Neural progenitor cell (in vitro differentiated cells): Measurements from ENCODE around the gene ITPR2. TPM values are rescaled to one million over a fixed set of nuclear protein-coding genes. Genes with fewer than 3 reads are reported as not detected.

Experiments used
- DNase-seq: peaks from one replicate; pipeline ENCODE4 v3.0.0-alpha.2; 2016; ENCODE audit warnings: low spot score
- H2AFZ ChIP-seq: fragments of 200-600 bp; sonication (generic); replicated peaks from 2 replicates; pipeline ENCODE4 v1.6.1; 2016; ENCODE audit warnings: antibody characterized with exemption
- H3F3A ChIP-seq: fragments of 200-600 bp; sonication (generic); 2 replicates; pipeline ENCODE4 v1.6.1; 2016; ENCODE audit warnings: antibody characterized with exemption, low read depth
- H3K27ac ChIP-seq: fragments of 200-600 bp; sonication (generic); 2 replicates; pipeline ENCODE4 v1.5.1; 2016; ENCODE audit warnings: mild to moderate bottlenecking
- H3K27me3 ChIP-seq: fragments of 200-600 bp; sonication (generic); 2 replicates; pipeline ENCODE4 v1.6.1; 2016; ENCODE audit warnings: mild to moderate bottlenecking, moderate library complexity
- H3K36me3 ChIP-seq: fragments of 200-600 bp; sonication (generic); 2 replicates; pipeline ENCODE4 v1.5.1; 2016
- H3K4me1 ChIP-seq: fragments of 200-600 bp; sonication (generic); 2 replicates; pipeline ENCODE4 v1.6.1; 2016; ENCODE audit warnings: mixed run types
- H3K4me2 ChIP-seq: fragments of 200-600 bp; sonication (generic); 2 replicates; pipeline ENCODE4 v1.6.1; 2016
- H3K4me3 ChIP-seq: fragments of 200-600 bp; sonication (generic); 2 replicates; pipeline ENCODE4 v1.5.1; 2016
- H3K79me2 ChIP-seq: fragments of 200-600 bp; sonication (generic); 2 replicates; pipeline ENCODE4 v1.6.1; 2016; ENCODE audit warnings: low read depth
- H3K9ac ChIP-seq: fragments of 200-600 bp; sonication (generic); 2 replicates; pipeline ENCODE4 v1.6.1; 2016
- H3K9me3 ChIP-seq: fragments of 200-600 bp; sonication (generic); 2 replicates; pipeline ENCODE4 v1.5.1; 2016; ENCODE audit warnings: low read depth
- H4K20me1 ChIP-seq: fragments of 200-600 bp; sonication (generic); 2 replicates; pipeline ENCODE4 v1.6.1; 2016; ENCODE audit warnings: low read depth
- H3K27ac Mint-ChIP-seq: 3 replicates; pipeline ENCODE4 v1.8.0; 2021; ENCODE audit warnings: mixed read lengths
- H3K27me3 Mint-ChIP-seq: 2 replicates; pipeline ENCODE4 v1.8.0; 2022; ENCODE audit warnings: low read depth, mild to moderate bottlenecking, inconsistent platforms, moderate library complexity, mixed read lengths; ENCODE audit not compliant: insufficient read depth
- H3K36me3 Mint-ChIP-seq: 3 replicates; pipeline ENCODE4 v1.8.0; 2021; ENCODE audit warnings: mixed read lengths
- H3K4me1 Mint-ChIP-seq: 3 replicates; pipeline ENCODE4 v1.8.0; 2021; ENCODE audit warnings: mixed read lengths
- H3K4me3 Mint-ChIP-seq: 3 replicates; pipeline ENCODE4 v1.8.0; 2021; ENCODE audit warnings: mild to moderate bottlenecking, moderate library complexity, mixed read lengths
- H3K9me3 Mint-ChIP-seq: 3 replicates; pipeline ENCODE4 v1.8.0; 2020; ENCODE audit warnings: mixed read lengths
- CTCF ChIP-seq: fragments of 200-600 bp; sonication (generic); IDR thresholded peaks from 2 replicates; pipeline ENCODE4 v1.5.1; 2017; ENCODE audit warnings: antibody characterized with exemption, mild to moderate bottlenecking
- EZH2 ChIP-seq: fragments of 200-600 bp; sonication (generic); IDR thresholded peaks from 2 replicates; pipeline ENCODE4 v1.6.1; 2017; ENCODE audit warnings: antibody characterized with exemption, mild to moderate bottlenecking, moderate library complexity
- EZH2phosphoT487 ChIP-seq: fragments of 200-600 bp; sonication (generic); IDR thresholded peaks from 2 replicates; pipeline ENCODE4 v1.6.1; 2017; ENCODE audit warnings: antibody characterized with exemption
- total RNA-seq: library from RNA; depleted of rRNA; stranded (reverse); fragments of >200 nt; gene quantifications from 2 replicates; pipeline ENCODE4 v1.2.3, GENCODE V29; 2015; ENCODE audit warnings: low replicate concordance

Gene ITPR2
- total RNA-seq, 1 donor from 2014 or later: 11.4 TPM

GRCh38 chr12:26741584-26742227 is 91.3 kb downstream of the ITPR2 start:
- peaks cover 4% of the 10 kb centered on the region for H3K27me3 Mint-ChIP-seq
- Histone ChIP-seq H3K27me3 (no peaks in the 10 kb centered on the region), H3K4me3 (no peak overlapping the region), H2AFZ (peak overlapping the region; percentile 75), H4K20me1 (no peaks in the 10 kb centered on the region), H3K79me2 (no peaks in the 10 kb centered on the region), H3K4me1 (peaks cover 9% of the 10 kb centered on the region), H3K27ac (no peak overlapping the region), H3K4me2 (no peak overlapping the region), H3F3A (no peaks in the 10 kb centered on the region), H3K36me3 (no peaks in the 10 kb centered on the region), H3K9me3 (no peaks in the 10 kb centered on the region), H3K9ac (no peak overlapping the region)
- peaks cover 19% of the 10 kb centered on the region for H3K4me1 Mint-ChIP-seq
- H3K9me3 Mint-ChIP-seq: peaks cover 2% of the 10 kb centered on the region
- DNase-seq: no peak
- no peak overlapping the region for H3K4me3 Mint-ChIP-seq
- no peaks in the 10 kb centered on the region for H3K36me3 Mint-ChIP-seq
- TF ChIP-seq CTCF (no peak), EZH2phosphoT487 (no peak), EZH2 (no peak)
- no peak overlapping the region for H3K27ac Mint-ChIP-seq

GRCh38 chr12:26740991-26741390 is 92.0 kb downstream of the ITPR2 start:
- H4K20me1 ChIP-seq: no peaks in the 10 kb centered on the region
- Mint-ChIP-seq H3K36me3 (no peaks in the 10 kb centered on the region), H3K27me3 (peaks cover 4% of the 10 kb centered on the region), H3K4me1 (peaks cover 13% of the 10 kb centered on the region), H3K4me3 (no peak overlapping the region), H3K27ac (no peak overlapping the region), H3K9me3 (peaks cover 2% of the 10 kb centered on the region)
- no peaks in the 10 kb centered on the region for H3F3A ChIP-seq
- H3K4me3 ChIP-seq: no peak overlapping the region
- DNase-seq: no peak
- peaks cover 9% of the 10 kb centered on the region for H3K4me1 ChIP-seq
- no peaks in the 10 kb centered on the region for H3K27me3 ChIP-seq
- no peak overlapping the region for H2AFZ ChIP-seq
- H3K36me3 ChIP-seq: no peaks in the 10 kb centered on the region
- no peaks in the 10 kb centered on the region for H3K79me2 ChIP-seq
- H3K9me3 ChIP-seq: no peaks in the 10 kb centered on the region
- TF ChIP-seq CTCF (no peak), EZH2 (no peak), EZH2phosphoT487 (no peak)
- H3K27ac ChIP-seq: no peak overlapping the region
- no peak overlapping the region for H3K4me2 ChIP-seq
- H3K9ac ChIP-seq: no peak overlapping the region

GRCh38 chr12:26740348-26740747 is 92.6 kb downstream of the ITPR2 start:
- no peak overlapping the region for H3K4me2 ChIP-seq
- TF ChIP-seq CTCF: no peak
- TF ChIP-seq EZH2: no peak
- no peak for TF ChIP-seq EZH2phosphoT487
- no peak overlapping the region for H3K4me3 Mint-ChIP-seq
- H3K4me1 ChIP-seq: peaks cover 6% of the 10 kb centered on the region
- H3F3A ChIP-seq: no peaks in the 10 kb centered on the region
- H4K20me1 ChIP-seq: no peaks in the 10 kb centered on the region
- peaks cover 2% of the 10 kb centered on the region for H3K9me3 Mint-ChIP-seq
- no peak overlapping the region for H3K27ac ChIP-seq
- no peaks in the 10 kb centered on the region for H3K36me3 Mint-ChIP-seq
- H3K36me3 ChIP-seq: no peaks in the 10 kb centered on the region
- no peak overlapping the region for H2AFZ ChIP-seq
- peaks cover 8% of the 10 kb centered on the region for H3K4me1 Mint-ChIP-seq
- no peak for DNase-seq
- no peaks in the 10 kb centered on the region for H3K79me2 ChIP-seq
- no peak overlapping the region for H3K9ac ChIP-seq
- H3K27me3 ChIP-seq: no peaks in the 10 kb centered on the region
- H3K4me3 ChIP-seq: no peak overlapping the region
- H3K9me3 ChIP-seq: no peaks in the 10 kb centered on the region
- no peak overlapping the region for H3K27ac Mint-ChIP-seq
- H3K27me3 Mint-ChIP-seq: peaks cover 4% of the 10 kb centered on the region
